ENCODE measurements around the gene METTL6.
"Not testable (repeated sequence)": the region's sequence is repeated elsewhere in the genome, so short reads cannot be mapped to it uniquely, and the experiment has no call there.

METTL6 gene, protein sequence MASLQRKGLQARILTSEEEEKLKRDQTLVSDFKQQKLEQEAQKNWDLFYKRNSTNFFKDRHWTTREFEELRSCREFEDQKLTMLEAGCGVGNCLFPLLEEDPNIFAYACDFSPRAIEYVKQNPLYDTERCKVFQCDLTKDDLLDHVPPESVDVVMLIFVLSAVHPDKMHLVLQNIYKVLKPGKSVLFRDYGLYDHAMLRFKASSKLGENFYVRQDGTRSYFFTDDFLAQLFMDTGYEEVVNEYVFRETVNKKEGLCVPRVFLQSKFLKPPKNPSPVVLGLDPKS

GRCh38 chr3:15427182-15427880 is at the start of gene METTL6, which contains the start of gene EAF1:
TSS of gene METTL6 (minus strand) at chr3:15427544. CDS start at chr3:15426511, 1,033 bp downstream.
TSS of gene EAF1 (plus strand) at chr3:15427598. CDS start at chr3:15427780, 182 bp downstream.
- DNase-seq (ENCODE audit: low spot score): peak; percentile 90

DNA sequence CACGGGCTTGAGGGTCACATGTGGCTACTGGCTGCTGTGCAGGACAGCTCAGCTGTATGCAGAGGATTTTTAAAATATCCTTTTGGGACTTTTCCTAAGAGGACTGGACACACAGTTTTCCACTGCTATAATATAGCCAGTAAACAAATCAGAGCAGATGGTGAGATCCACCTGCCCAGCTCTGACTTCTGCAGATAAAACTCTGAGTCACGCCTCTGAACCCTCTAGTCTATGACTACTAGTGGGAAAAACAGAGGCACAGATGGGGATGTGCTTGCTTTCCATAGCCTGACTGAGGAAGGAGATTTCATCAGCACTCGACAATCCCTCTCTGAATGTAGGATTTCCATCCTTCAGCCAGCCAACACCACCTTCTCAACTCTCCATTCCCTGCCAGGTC is 49.0 kb upstream of the METTL6 start:
- no peak for DNase-seq (ENCODE audit: low spot score)

- DNase-seq (ENCODE audit: low spot score): no peak
Measured at GRCh38 chr3:15475161-15475560, 47.8 kb upstream of the METTL6 start.

DNA sequence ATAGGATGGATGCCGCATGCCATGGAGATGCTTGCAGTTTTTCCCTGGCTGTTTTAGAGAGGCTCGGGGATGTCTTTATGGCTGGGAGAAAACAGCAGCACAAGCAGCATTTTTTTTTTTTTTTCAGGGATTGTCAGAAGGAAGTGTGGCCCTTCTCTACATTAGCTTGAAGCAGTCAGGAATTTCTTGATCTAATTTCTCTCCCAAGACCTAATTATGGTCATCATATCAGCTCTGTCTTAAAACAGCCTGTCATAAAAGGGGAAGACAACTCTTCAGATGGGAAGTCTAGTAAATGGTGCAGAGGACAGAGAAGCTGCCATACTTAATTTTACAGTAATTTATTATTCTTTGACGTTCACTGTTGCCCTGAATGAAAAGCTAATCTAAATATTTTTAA is 44.5 kb upstream of the METTL6 start:
- DNase-seq (ENCODE audit: low spot score): no peak

DNA sequence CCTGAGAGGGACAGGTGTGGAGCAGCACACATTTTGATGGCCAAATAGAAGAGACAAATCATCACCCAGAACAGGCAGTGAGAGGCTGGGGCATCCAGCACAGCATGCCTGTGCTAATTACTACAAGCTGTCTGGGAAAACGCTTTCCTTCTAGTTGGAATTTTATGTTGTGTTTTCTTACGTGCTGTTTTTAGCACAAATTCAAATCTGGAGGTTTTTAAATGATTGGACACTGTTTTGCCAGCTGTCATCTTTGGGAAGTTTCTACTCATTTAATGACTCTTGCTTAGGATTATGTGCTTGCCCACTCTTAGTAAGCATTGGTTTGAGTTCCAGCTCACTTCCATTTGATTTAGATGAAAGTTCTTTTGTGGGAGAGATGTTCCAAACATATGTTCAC is 43.5 kb upstream of the METTL6 start:
- no peak for DNase-seq (ENCODE audit: low spot score)

GRCh38 chr3:15470261-15470660 is 42.9 kb upstream of the METTL6 start:
- DNase-seq (ENCODE audit: low spot score): no peak

- no peak for DNase-seq (ENCODE audit: low spot score)
Measured at GRCh38 chr3:15467227-15468181, 40.2 kb upstream of the METTL6 start.

GRCh38 chr3:15465876-15466585 is 38.7 kb upstream of the METTL6 start:
- no peak for DNase-seq (ENCODE audit: low spot score)

DNA sequence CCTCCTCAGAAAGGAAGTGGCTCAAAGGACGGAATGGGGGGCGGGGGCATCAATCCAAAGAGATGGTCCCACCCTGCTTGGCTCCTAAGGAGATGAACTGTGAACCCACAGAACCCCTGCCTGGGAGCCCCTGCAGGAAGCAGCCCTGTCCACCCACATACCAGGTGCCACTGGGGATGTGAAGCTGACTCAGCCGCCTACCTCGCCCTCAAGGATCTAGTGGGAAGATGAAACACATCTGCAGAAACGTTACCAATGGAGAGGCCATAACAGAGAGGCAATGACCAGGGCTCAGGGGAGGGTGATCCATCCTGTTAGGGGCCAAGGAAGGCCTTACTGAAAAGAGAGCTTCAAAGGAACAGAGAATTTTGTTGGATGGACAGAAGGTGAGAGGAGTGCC is 35.1 kb upstream of the METTL6 start:
- DNase-seq (ENCODE audit: low spot score): no peak

DNA sequence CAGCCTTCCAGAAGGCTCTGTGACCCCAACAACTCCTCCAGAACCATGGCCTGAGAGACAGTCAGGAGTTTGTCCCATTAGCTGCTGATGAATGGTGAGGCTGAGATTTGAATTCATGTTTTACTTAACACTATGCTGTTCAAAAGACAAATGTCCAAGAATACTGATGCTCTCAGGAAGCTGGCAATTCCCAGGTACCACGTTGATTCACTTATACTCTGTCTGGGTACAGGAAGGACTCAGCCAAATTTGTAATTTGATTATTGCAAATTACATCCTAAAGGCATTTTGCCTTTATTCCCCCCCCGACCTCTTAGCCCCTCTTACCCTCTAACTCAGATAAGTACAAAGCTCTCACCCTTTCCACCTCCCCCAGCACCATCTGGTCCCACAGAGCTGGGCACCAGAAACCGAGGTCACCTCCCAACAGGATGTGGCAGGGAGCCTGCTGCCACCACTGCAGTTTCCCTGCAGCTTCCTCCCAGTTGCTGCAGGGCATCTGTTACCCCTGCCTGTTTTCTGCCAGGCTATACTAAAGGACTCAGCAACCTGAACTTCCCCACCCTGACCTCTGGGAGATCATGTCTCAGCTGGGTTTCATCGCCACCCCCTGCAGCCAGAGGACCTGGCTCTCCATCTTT is 33.7 kb upstream of the METTL6 start:
- DNase-seq (ENCODE audit: low spot score): no peak

DNA sequence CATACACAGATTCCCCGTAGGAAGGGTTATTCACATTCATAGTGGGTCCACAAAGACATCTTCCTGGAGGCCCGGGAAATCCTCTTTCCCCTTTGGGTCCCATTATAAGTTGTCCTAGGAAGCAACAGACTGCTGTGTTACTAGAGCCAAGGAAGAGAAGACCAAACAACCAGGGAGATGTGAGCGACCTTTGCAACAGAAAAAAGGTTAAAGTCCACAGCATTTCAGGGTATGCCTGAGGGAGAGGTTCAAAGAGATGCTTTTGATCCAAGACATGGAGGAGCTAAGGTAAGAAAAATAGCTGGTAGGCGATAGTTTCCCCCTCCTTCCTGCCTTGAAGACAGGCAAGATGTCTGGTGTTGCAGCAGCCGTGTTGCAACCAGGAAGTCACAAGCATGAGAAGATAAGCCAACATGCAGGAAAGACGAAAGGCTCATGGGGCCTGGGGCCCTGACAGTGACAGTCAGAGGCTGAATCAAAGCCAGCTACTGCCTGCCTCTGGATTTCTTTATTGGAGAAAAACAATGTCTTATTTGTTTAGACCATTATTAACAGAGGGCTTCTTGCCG is 31.0 kb upstream of the METTL6 start:
- DNase-seq (ENCODE audit: low spot score): no peak

DNA sequence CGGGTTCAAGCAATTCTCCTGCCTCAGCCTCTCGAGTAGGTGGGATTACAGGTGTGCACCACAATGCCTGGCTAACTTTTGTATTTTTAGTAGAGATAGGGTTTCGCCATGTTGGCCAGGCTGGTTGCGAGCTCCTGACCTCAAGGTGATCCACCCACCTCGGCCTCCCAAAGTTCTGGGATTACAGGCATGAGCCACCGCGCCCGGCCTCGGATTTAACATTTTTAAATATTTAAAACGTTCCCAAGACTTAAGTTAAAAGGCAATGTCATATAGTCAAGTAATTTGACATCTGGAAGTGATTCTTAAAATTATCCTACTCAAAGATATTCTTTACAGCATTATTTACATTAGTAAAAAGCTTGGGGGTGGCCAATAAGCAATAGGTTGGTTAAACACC is 29.6 kb upstream of the METTL6 start:
- not testable (repeated sequence) for DNase-seq (ENCODE audit: low spot score)

GRCh38 chr3:15456321-15456720 is 29.0 kb upstream of the METTL6 start:
- no peak for DNase-seq (ENCODE audit: low spot score)

DNA sequence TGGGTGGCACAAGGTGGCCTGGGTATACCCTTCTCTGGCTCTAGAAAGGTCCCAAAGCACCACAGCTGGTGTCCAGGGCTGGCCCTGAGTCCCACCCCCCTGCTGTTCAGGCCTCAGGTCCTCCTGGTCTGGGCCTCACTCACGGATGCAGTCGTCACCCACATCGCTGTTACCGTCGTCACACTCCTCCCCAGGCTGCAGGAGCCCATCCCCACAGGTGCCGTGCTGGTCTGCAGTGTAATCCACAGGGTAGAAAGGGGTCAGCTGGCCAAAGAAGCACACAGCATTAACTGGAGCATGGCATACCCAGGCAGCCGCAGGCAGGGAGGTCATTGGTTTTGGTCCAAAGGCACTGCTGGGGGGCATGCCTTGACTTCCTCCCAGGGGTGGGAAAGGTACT is 28.4 kb upstream of the METTL6 start:
- DNase-seq (ENCODE audit: low spot score): no peak

DNA sequence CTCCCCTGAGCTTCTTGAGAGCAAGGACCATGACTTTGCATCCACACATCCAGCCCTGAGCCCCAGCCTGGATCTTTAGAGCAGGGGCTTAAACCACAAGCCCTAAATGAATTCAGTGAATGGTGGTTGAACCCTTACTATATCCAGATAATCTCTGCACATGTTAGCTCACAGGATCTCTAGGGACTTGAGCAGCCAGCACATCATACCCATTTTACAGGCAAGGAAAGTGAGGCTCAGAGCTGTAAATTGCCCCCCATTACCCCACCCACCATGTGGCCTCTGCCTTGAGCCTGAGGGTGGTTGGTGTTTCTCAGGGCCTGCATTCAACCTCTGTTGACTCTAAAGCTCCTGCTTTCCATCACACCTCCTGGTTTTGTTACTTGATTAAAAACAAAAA is 27.6 kb upstream of the METTL6 start:
- no peak for DNase-seq (ENCODE audit: low spot score)

DNA sequence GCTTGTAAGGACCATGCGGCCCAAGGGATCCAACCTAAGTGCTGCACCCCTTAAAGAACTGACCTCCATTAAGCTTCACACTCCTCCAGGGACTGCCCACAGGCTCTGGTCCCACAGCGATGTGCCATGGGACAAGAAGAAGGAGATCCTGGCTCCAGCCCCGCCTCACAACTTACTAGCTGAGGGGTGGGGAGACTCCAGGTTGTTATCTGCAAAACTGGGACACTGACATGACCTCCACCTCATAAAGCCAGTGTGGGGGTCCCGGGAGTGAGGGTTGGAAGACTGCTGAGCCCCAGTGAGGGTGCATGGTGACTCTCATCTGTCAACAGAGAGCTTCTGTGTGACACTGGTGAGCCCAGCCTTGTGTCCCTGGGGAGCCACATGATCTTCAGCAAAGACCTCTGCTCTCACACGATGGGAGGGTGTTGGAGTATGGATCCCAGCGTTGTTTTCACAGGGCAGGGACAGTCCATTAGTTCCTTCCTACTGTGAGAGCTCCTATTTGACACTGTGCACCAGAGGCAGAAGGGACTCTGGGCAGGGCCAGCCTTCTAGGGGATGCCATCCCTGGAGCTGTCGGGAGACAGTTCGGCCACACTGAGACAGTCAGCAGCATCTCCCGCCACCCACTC is 26.8 kb upstream of the METTL6 start:
- DNase-seq (ENCODE audit: low spot score): no peak

DNA sequence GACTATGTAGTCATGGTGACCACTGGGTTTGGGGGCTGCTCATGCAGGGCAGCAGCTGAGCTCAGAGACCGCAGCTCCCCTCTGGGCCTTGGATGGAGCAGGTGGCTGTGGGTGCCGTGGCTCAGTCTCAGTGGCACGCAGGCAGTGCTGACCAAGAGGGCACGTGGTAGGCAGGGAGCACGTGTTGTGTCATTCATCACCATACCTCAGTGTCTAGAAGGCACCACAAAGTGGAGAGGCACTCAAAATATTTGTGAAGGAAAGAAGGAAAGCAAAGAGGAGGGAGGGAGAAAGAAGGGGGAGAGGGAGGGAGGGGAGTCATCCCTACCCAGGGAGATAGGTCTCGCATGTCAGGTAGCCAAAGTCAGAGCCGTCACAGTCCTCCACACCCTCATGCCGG is 26.2 kb upstream of the METTL6 start:
- DNase-seq (ENCODE audit: low spot score): no peak

DNA sequence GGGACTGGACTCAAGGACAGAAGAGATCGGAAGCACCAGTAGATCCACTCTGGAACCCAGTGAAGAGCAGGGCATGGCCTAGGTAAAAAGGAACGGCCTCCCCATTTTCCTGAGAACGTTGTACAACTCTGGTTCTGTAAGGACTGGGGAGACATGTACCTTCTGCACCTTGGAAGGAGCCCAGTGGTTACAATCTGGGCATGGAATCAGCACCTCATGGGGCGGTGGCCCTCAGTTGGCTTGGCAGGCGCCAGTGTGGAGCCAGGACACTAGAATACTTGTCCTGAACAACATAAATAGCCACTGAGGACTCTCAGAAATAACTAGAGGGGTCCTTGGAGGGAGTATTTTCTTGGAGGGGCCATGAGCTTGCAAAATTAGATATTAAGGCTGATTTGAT is 25.6 kb upstream of the METTL6 start:
- DNase-seq (ENCODE audit: low spot score): no peak

GRCh38 chr3:15452156-15452555 is 24.8 kb upstream of the METTL6 start:
- no peak for DNase-seq (ENCODE audit: low spot score)
